WTC11 (cell line): ENCODE measurements around the gene PLCG1. TPM values are rescaled to one million over a fixed set of nuclear protein-coding genes. Genes with fewer than 3 reads are reported as not detected.

Experiments
- ATAC-seq: fragments of 200-7000 bp; cut with Tn5 transposase; 2 replicates; pipeline ENCODE4 v1.10.0; 2021; ENCODE audit warnings: mild to moderate bottlenecking, moderate library complexity
- CTCF ChIA-PET: fragments of 300-600 bp; sonication (Branson Sonifier 250); formaldehyde crosslinking; loops from one replicate; lab custom pipeline; 2021; ENCODE audit warnings: antibody characterized with exemption; lab: Charles Lee
- POLR2A ChIA-PET: fragments of 350-600 bp; sonication (Branson Sonifier 250); formaldehyde crosslinking; loops from one replicate; lab custom pipeline; 2021; ENCODE audit warnings: antibody characterized with exemption; lab: Charles Lee
- DNase-seq: peaks from one replicate; pipeline ENCODE4 v3.0.0; 2021; ENCODE audit warnings: low spot score
- H3K27ac Mint-ChIP-seq: 2 replicates; pipeline ENCODE4 v1.8.0; 2021; ENCODE audit warnings: mixed read lengths
- H3K27me3 Mint-ChIP-seq: 2 replicates; pipeline ENCODE4 v1.8.0; 2021; ENCODE audit warnings: low read depth, mild to moderate bottlenecking, moderate library complexity, mixed read lengths
- H3K36me3 Mint-ChIP-seq: 2 replicates; pipeline ENCODE4 v1.8.0; 2021; ENCODE audit warnings: mixed read lengths
- H3K4me1 Mint-ChIP-seq: 2 replicates; pipeline ENCODE4 v1.8.0; 2022; ENCODE audit warnings: mixed read lengths
- H3K4me3 Mint-ChIP-seq: 2 replicates; pipeline ENCODE4 v1.8.0; 2021; ENCODE audit warnings: mild to moderate bottlenecking, moderate library complexity, mixed read lengths
- H3K9me3 Mint-ChIP-seq: 2 replicates; pipeline ENCODE4 v1.8.0; 2021; ENCODE audit warnings: mixed read lengths
- EMX1 ChIP-seq: fragments of 250-450 bp; sonication (Bioruptor Pico); IDR thresholded peaks from 2 replicates; pipeline ENCODE4 v1.8.0; 2021; ENCODE audit warnings: mild to moderate bottlenecking
- ESRRA ChIP-seq: sonication (generic); formaldehyde crosslinking; IDR thresholded peaks from 2 replicates; pipeline ENCODE4 v1.8.1; 2022; ENCODE audit warnings: mild to moderate bottlenecking, missing genetic modification reagents, borderline replicate concordance
- HMGA2 ChIP-seq: fragments of 250-450 bp; sonication (Bioruptor Pico); IDR thresholded peaks from 2 replicates; pipeline ENCODE4 v1.4.0; 2021; ENCODE audit warnings: mild to moderate bottlenecking, moderate library complexity
- KAT7 ChIP-seq: sonication (generic); formaldehyde crosslinking; IDR thresholded peaks from 2 replicates; pipeline ENCODE4 v1.8.1; 2023; ENCODE audit warnings: missing genetic modification reagents, mild to moderate bottlenecking, borderline replicate concordance
- NFATC4 ChIP-seq: fragments of 250-450 bp; sonication (Bioruptor Pico); IDR thresholded peaks from 2 replicates; pipeline ENCODE4 v1.9.0; 2021; ENCODE audit warnings: mild to moderate bottlenecking
- NFE2L1 ChIP-seq: sonication (generic); formaldehyde crosslinking; IDR thresholded peaks from 2 replicates; pipeline ENCODE4 v1.8.1; 2023; ENCODE audit warnings: missing genetic modification reagents
- NR3C1 ChIP-seq: sonication (generic); formaldehyde crosslinking; conservative IDR thresholded peaks from 2 replicates; pipeline ENCODE4 v1.8.1; 2023; ENCODE audit warnings: low read depth, mild to moderate bottlenecking, missing genetic modification reagents
- SMAD4 ChIP-seq: sonication (generic); formaldehyde crosslinking; IDR thresholded peaks from 2 replicates; pipeline ENCODE4 v1.8.0; 2022; ENCODE audit warnings: mild to moderate bottlenecking, missing genetic modification reagents
- TCF7 ChIP-seq: sonication (generic); formaldehyde crosslinking; IDR thresholded peaks from 2 replicates; pipeline ENCODE4 v1.8.0; 2022; ENCODE audit warnings: mild to moderate bottlenecking, low read depth, missing genetic modification reagents, moderate library complexity
- TP53 ChIP-seq: sonication (generic); formaldehyde crosslinking; IDR thresholded peaks from 2 replicates; pipeline ENCODE4 v1.8.1; 2023; ENCODE audit warnings: mild to moderate bottlenecking, missing genetic modification reagents
- ZNF263 ChIP-seq: sonication (generic); formaldehyde crosslinking; IDR thresholded peaks from 2 replicates; pipeline ENCODE4 v1.8.1; 2022; ENCODE audit warnings: low read depth, mild to moderate bottlenecking, moderate library complexity, missing genetic modification reagents
- total RNA-seq: library from RNA; stranded (reverse); gene quantifications from 3 replicates; pipeline ENCODE4 v1.2.3, GENCODE V29; 2021
- TF ChIP-seq, protein P1 (sequence below): sonication (generic); formaldehyde crosslinking; IDR thresholded peaks from 2 replicates; pipeline ENCODE4 v1.8.0; 2022; ENCODE audit warnings: mild to moderate bottlenecking, missing genetic modification reagents
- TF ChIP-seq, protein P2 (sequence below): sonication (generic); formaldehyde crosslinking; IDR thresholded peaks from 2 replicates; pipeline ENCODE4 v1.8.1; 2023; ENCODE audit warnings: mild to moderate bottlenecking, missing genetic modification reagents
- TF ChIP-seq, protein P3 (sequence below): sonication (generic); formaldehyde crosslinking; IDR thresholded peaks from 2 replicates; pipeline ENCODE4 v1.8.1; 2023; ENCODE audit warnings: mild to moderate bottlenecking, moderate library complexity, missing genetic modification reagents
- TF ChIP-seq, protein P4 (sequence below): fragments of 200-600 bp; IDR thresholded peaks from 2 replicates; pipeline ENCODE4 v1.8.0; 2022; ENCODE audit warnings: antibody characterized with exemption
- TF ChIP-seq, protein P5 (sequence below): fragments of 250-450 bp; sonication (Bioruptor Pico); IDR thresholded peaks from 2 replicates; pipeline ENCODE4 v1.9.0; 2021; ENCODE audit warnings: mild to moderate bottlenecking
- TF ChIP-seq, protein P6 (sequence below): sonication (generic); formaldehyde crosslinking; IDR thresholded peaks from 2 replicates; pipeline ENCODE4 v1.8.0; 2023; ENCODE audit warnings: mild to moderate bottlenecking, missing genetic modification reagents
- TF ChIP-seq, protein P7 (sequence below): fragments of 250-450 bp; sonication (Bioruptor Pico); conservative IDR thresholded peaks from 2 replicates; pipeline ENCODE4 v1.9.0; 2021; ENCODE audit warnings: mild to moderate bottlenecking
- TF ChIP-seq, protein P8 (sequence below): sonication (generic); formaldehyde crosslinking; IDR thresholded peaks from 2 replicates; pipeline ENCODE4 v1.8.1; 2023; ENCODE audit warnings: mild to moderate bottlenecking, missing genetic modification reagents, moderate library complexity

PLCG1 gene
- total RNA-seq, 1 experiment from 2014 or later = 201 TPM

DNA sequence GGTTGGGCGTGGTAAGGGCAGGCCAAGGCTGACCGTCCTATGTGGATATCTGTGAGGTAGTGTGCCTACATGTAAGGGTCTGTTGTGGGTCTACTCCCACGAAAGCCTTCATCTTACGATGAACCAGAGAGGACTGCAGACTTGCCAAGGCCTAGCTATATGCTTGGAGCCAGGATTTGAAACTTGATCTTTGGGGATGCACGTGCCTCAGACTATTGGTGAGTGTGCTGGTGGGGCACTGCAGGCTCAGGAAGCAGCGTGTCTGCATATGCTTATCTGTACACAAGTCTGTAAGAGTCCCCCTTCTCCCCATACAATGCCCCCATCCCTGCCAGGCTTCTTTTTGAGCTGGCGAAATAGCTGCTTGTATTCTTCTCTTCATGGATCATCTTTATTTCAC lies 17.9 kb downstream of the PLCG1 start:
- CTCF ChIA-PET = interaction anchor here (1.0 to 2.4 kb wide), 4 partner anchors 18 to 185 kb away, joined by 3 to 20 read pairs (median 8); partner anchors contain the start of gene LPIN3
- Mint-ChIP-seq H3K4me1 (peaks cover 58% of the 10 kb centered on the region), H3K36me3 (peaks cover 9% of the 10 kb centered on the region), H3K9me3 (no peaks in the 10 kb centered on the region), H3K27ac (peak overlapping the region; percentile 39), H3K4me3 (no peak overlapping the region), H3K27me3 (no peaks in the 10 kb centered on the region)
- ATAC-seq = no peak
- no peak for DNase-seq
- POLR2A ChIA-PET = no interaction called here
- TF ChIP-seq, protein P1, sequence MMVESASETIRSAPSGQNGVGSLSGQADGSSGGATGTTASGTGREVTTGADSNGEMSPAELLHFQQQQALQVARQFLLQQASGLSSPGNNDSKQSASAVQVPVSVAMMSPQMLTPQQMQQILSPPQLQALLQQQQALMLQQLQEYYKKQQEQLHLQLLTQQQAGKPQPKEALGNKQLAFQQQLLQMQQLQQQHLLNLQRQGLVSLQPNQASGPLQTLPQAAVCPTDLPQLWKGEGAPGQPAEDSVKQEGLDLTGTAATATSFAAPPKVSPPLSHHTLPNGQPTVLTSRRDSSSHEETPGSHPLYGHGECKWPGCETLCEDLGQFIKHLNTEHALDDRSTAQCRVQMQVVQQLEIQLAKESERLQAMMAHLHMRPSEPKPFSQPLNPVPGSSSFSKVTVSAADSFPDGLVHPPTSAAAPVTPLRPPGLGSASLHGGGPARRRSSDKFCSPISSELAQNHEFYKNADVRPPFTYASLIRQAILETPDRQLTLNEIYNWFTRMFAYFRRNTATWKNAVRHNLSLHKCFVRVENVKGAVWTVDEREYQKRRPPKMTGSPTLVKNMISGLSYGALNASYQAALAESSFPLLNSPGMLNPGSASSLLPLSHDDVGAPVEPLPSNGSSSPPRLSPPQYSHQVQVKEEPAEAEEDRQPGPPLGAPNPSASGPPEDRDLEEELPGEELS (CRISPR knock-in tag) = no peak
- TF ChIP-seq, protein P2, sequence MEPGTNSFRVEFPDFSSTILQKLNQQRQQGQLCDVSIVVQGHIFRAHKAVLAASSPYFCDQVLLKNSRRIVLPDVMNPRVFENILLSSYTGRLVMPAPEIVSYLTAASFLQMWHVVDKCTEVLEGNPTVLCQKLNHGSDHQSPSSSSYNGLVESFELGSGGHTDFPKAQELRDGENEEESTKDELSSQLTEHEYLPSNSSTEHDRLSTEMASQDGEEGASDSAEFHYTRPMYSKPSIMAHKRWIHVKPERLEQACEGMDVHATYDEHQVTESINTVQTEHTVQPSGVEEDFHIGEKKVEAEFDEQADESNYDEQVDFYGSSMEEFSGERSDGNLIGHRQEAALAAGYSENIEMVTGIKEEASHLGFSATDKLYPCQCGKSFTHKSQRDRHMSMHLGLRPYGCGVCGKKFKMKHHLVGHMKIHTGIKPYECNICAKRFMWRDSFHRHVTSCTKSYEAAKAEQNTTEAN (CRISPR knock-in tag) = no peak
- TF ChIP-seq, protein P3, sequence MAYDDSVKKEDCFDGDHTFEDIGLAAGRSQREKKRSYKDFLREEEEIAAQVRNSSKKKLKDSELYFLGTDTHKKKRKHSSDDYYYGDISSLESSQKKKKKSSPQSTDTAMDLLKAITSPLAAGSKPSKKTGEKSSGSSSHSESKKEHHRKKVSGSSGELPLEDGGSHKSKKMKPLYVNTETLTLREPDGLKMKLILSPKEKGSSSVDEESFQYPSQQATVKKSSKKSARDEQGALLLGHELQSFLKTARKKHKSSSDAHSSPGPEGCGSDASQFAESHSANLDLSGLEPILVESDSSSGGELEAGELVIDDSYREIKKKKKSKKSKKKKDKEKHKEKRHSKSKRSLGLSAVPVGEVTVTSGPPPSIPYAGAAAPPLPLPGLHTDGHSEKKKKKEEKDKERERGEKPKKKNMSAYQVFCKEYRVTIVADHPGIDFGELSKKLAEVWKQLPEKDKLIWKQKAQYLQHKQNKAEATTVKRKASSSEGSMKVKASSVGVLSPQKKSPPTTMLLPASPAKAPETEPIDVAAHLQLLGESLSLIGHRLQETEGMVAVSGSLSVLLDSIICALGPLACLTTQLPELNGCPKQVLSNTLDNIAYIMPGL (CRISPR knock-in tag) = no peak
- TF ChIP-seq NFATC4 (CRISPR knock-in tag) (no peak), EMX1 (CRISPR knock-in tag) (no peak), TCF7 (CRISPR knock-in tag) (no peak), TP53 (CRISPR knock-in tag) (no peak), ESRRA (CRISPR knock-in tag) (no peak)
- TF ChIP-seq, protein P4, sequence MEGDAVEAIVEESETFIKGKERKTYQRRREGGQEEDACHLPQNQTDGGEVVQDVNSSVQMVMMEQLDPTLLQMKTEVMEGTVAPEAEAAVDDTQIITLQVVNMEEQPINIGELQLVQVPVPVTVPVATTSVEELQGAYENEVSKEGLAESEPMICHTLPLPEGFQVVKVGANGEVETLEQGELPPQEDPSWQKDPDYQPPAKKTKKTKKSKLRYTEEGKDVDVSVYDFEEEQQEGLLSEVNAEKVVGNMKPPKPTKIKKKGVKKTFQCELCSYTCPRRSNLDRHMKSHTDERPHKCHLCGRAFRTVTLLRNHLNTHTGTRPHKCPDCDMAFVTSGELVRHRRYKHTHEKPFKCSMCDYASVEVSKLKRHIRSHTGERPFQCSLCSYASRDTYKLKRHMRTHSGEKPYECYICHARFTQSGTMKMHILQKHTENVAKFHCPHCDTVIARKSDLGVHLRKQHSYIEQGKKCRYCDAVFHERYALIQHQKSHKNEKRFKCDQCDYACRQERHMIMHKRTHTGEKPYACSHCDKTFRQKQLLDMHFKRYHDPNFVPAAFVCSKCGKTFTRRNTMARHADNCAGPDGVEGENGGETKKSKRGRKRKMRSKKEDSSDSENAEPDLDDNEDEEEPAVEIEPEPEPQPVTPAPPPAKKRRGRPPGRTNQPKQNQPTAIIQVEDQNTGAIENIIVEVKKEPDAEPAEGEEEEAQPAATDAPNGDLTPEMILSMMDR = no peak

DNA sequence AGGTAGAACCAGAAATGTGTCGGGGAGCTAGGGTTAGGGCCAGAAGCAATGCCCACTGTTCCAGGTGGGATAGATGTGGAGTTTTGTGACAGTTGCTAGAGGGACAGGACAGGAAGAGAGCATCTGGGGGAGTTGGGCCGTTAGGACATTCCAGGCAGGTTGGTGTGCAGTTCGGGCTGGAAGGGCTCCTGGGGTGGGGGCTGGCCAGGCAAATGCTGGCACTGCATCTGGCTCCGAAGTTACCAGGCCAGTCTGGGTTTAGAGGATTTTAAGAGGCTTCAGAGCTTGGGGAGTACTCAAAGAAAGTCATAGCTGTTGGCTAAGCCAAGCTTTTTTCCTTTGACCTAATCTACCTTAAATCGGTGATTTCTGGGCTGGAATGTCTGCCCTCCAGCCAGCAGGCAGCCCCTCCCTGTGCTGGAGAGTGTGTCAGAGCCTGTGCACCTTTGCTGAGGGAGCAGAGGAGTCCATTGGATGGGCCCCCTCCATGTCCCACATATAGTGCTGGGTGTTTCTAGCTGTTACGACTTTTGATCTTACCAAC lies 20.8 kb downstream of the PLCG1 start:
- POLR2A ChIA-PET = no interaction called here
- TF ChIP-seq, protein P5, sequence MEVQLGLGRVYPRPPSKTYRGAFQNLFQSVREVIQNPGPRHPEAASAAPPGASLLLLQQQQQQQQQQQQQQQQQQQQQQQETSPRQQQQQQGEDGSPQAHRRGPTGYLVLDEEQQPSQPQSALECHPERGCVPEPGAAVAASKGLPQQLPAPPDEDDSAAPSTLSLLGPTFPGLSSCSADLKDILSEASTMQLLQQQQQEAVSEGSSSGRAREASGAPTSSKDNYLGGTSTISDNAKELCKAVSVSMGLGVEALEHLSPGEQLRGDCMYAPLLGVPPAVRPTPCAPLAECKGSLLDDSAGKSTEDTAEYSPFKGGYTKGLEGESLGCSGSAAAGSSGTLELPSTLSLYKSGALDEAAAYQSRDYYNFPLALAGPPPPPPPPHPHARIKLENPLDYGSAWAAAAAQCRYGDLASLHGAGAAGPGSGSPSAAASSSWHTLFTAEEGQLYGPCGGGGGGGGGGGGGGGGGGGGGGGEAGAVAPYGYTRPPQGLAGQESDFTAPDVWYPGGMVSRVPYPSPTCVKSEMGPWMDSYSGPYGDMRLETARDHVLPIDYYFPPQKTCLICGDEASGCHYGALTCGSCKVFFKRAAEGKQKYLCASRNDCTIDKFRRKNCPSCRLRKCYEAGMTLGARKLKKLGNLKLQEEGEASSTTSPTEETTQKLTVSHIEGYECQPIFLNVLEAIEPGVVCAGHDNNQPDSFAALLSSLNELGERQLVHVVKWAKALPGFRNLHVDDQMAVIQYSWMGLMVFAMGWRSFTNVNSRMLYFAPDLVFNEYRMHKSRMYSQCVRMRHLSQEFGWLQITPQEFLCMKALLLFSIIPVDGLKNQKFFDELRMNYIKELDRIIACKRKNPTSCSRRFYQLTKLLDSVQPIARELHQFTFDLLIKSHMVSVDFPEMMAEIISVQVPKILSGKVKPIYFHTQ (CRISPR knock-in tag) = no peak
- no peak for TF ChIP-seq NR3C1
- no peak for TF ChIP-seq SMAD4 (CRISPR knock-in tag)
- no peak for TF ChIP-seq ZNF263
- no peak for TF ChIP-seq HMGA2 (CRISPR knock-in tag)
- TF ChIP-seq, protein P6, sequence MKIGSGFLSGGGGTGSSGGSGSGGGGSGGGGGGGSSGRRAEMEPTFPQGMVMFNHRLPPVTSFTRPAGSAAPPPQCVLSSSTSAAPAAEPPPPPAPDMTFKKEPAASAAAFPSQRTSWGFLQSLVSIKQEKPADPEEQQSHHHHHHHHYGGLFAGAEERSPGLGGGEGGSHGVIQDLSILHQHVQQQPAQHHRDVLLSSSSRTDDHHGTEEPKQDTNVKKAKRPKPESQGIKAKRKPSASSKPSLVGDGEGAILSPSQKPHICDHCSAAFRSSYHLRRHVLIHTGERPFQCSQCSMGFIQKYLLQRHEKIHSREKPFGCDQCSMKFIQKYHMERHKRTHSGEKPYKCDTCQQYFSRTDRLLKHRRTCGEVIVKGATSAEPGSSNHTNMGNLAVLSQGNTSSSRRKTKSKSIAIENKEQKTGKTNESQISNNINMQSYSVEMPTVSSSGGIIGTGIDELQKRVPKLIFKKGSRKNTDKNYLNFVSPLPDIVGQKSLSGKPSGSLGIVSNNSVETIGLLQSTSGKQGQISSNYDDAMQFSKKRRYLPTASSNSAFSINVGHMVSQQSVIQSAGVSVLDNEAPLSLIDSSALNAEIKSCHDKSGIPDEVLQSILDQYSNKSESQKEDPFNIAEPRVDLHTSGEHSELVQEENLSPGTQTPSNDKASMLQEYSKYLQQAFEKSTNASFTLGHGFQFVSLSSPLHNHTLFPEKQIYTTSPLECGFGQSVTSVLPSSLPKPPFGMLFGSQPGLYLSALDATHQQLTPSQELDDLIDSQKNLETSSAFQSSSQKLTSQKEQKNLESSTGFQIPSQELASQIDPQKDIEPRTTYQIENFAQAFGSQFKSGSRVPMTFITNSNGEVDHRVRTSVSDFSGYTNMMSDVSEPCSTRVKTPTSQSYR (CRISPR knock-in tag) = no peak
- TF ChIP-seq, protein P7, sequence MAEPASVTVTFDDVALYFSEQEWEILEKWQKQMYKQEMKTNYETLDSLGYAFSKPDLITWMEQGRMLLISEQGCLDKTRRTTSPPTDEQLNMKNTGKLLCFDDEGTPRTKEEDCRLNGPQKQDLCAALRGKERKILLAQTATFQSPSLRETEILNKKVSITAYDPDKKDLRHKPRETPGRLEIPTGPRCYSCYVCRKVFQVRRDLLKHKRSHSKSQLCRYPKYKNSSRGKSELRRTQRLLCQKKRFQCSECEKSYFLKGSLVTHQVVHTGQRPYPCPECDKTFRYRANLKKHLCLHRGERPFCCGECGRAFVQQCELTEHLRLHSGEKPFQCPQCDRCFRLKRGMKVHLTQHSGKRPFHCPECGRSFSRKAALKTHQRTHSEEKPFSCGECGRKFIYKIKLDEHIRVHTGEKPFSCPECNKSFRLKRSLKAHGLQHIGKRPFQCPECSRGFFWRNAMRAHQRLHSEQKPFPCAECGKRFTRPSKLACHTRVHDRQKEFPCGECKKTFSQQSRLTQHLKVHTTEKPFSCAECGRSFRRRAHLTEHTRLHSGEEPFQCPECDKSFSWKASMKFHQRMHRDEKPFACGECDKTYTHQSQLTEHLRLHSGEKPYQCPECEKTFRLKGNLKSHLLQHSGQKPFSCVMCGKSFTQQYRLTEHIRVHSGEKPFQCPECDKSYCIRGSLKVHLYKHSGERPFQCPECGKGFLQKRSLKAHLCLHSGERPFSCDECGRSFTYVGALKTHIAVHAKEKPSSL (CRISPR knock-in tag) = no peak
- no peak for TF ChIP-seq TCF7 (CRISPR knock-in tag)
- no peak for TF ChIP-seq KAT7 (CRISPR knock-in tag)
- TF ChIP-seq NFE2L1 (CRISPR knock-in tag) = no peak
- TF ChIP-seq, protein P8, sequence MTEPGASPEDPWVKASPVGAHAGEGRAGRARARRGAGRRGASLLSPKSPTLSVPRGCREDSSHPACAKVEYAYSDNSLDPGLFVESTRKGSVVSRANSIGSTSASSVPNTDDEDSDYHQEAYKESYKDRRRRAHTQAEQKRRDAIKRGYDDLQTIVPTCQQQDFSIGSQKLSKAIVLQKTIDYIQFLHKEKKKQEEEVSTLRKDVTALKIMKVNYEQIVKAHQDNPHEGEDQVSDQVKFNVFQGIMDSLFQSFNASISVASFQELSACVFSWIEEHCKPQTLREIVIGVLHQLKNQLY = no peak

More for the DNA sequence above, 20.8 kb downstream of the PLCG1 start:
- ATAC-seq (no peak), DNase-seq (no peak)
- no peak overlapping the region for H3K4me3 Mint-ChIP-seq
- peaks cover 30% of the 10 kb centered on the region for H3K36me3 Mint-ChIP-seq
- H3K27me3 Mint-ChIP-seq = no peaks in the 10 kb centered on the region
- peak overlapping the region; percentile 88 for H3K27ac Mint-ChIP-seq
- H3K4me1 Mint-ChIP-seq = peaks cover 45% of the 10 kb centered on the region
- H3K9me3 Mint-ChIP-seq = no peaks in the 10 kb centered on the region
- CTCF ChIA-PET = interaction anchor here (1.3 to 3.2 kb wide), 4 partner anchors 14 to 192 kb away, joined by 3 to 19 read pairs (median 12); partner anchors contain the start of gene LPIN3
